IPS-NIHi11 (cell line): ENCODE data around the gene CSNK1D.
"Not testable (repeated sequence)": the region's sequence is repeated elsewhere in the genome, so short reads cannot be mapped to it uniquely, and the experiment has no call there.

ENCODE experiments used
- DNase-seq: peaks from one replicate; pipeline ENCODE4 v3.0.0; 2012; ENCODE audit warnings: mixed read lengths, low spot score

Gene CSNK1D

GRCh38 chr17:82193050-82193449 lies 80.5 kb downstream of the CSNK1D start:
- not testable (repeated sequence) for DNase-seq
